ENCODE results near the gene BDH2.

GRCh38 chr4:103032574-103032973 is 67.1 kb downstream of the BDH2 start:
- TF ChIP-seq CTCF (IDR thresholded peaks at IDR 0.05) (peak in 3 of 6 experiments; percentile 12 to 42 (median 31)), EP300 (IDR thresholded peaks at IDR 0.05) (no peak)

All from upper lobe of left lung (tissue), 4 donors.